ENCODE data around the gene ITPK1.

Gene ITPK1

GRCh38 chr14:92970271-92970670, 145.5 kb downstream of the ITPK1 start:
- no peak for DNase-seq (ENCODE audit: low read depth in 2 of 2)

- no peak for DNase-seq (ENCODE audit: low read depth in 2 of 2)
These were observed 145.9 kb downstream of the ITPK1 start for GRCh38 chr14:92969871-92970270.

- DNase-seq (ENCODE audit: low read depth in 2 of 2), result no peak
These were observed 146.3 kb downstream of the ITPK1 start for GRCh38 chr14:92969430-92969829.

GRCh38 chr14:92968291-92969020, 147.3 kb downstream of the ITPK1 start:
- DNase-seq (ENCODE audit: low read depth in 2 of 2), result no peak

GRCh38 chr14:92967346-92967926, 148.3 kb downstream of the ITPK1 start:
- DNase-seq (ENCODE audit: low read depth in 2 of 2), result no peak

- DNase-seq (ENCODE audit: low read depth in 2 of 2), result no peak
These were observed 150.4 kb downstream of the ITPK1 start for GRCh38 chr14:92965281-92965680.

GRCh38 chr14:92964124-92965109, 151.3 kb downstream of the ITPK1 start:
- no peak for DNase-seq (ENCODE audit: low read depth in 2 of 2)

GRCh38 chr14:92963301-92964123, 152.2 kb downstream of the ITPK1 start:
- no peak for DNase-seq (ENCODE audit: low read depth in 2 of 2)

GRCh38 chr14:92962831-92963095, 153.0 kb downstream of the ITPK1 start:
- DNase-seq (ENCODE audit: low read depth in 2 of 2), result no peak

GRCh38 chr14:92962031-92962830, 153.5 kb downstream of the ITPK1 start:
- no peak for DNase-seq (ENCODE audit: low read depth in 2 of 2)

GRCh38 chr14:92961567-92961855, 154.2 kb downstream of the ITPK1 start:
- no peak for DNase-seq (ENCODE audit: low read depth in 2 of 2)

GRCh38 chr14:92960706-92961566, 154.8 kb downstream of the ITPK1 start:
- no peak for DNase-seq (ENCODE audit: low read depth in 2 of 2)

- no peak for DNase-seq (ENCODE audit: low read depth in 2 of 2)
These were observed 155.7 kb downstream of the ITPK1 start for GRCh38 chr14:92959761-92960680.

GRCh38 chr14:92959189-92959531, 156.6 kb downstream of the ITPK1 start:
- DNase-seq (ENCODE audit: low read depth in 2 of 2), result no peak

- DNase-seq (ENCODE audit: low read depth in 2 of 2), result no peak
These were observed 157.1 kb downstream of the ITPK1 start for GRCh38 chr14:92958373-92959188.

GRCh38 chr14:92956961-92957360, 158.8 kb downstream of the ITPK1 start:
- DNase-seq (ENCODE audit: low read depth in 2 of 2), result no peak

- DNase-seq (ENCODE audit: low read depth in 2 of 2), result no peak
These were observed 160.3 kb downstream of the ITPK1 start for GRCh38 chr14:92955381-92955780.

GRCh38 chr14:92954933-92955332, 160.8 kb downstream of the ITPK1 start:
- DNase-seq (ENCODE audit: low read depth in 2 of 2), result no peak

Data from stimulated activated CD4-positive, alpha-beta T cell treated with anti-CD3 and anti-CD28 coated beads, Interleukin-1b, Interleukin-23, amount 100 ng/mL, for 1 hour (primary cell).